AG09319 (cell line): ENCODE results near the gene RGL1.

ENCODE experiments used
- DNase-seq: peaks from one replicate; pipeline ENCODE4 v3.0.0-alpha.2; 2010; ENCODE audit warnings: low read depth; ENCODE audit errors: extremely low read depth
- TF ChIP-seq, protein P1 (sequence below): IDR thresholded peaks from 2 replicates; pipeline ENCODE4 v1.5.1; 2011; ENCODE audit warnings: low read depth, mild to moderate bottlenecking, inconsistent platforms, low read length, moderate library complexity

The RGL1 gene

DNA sequence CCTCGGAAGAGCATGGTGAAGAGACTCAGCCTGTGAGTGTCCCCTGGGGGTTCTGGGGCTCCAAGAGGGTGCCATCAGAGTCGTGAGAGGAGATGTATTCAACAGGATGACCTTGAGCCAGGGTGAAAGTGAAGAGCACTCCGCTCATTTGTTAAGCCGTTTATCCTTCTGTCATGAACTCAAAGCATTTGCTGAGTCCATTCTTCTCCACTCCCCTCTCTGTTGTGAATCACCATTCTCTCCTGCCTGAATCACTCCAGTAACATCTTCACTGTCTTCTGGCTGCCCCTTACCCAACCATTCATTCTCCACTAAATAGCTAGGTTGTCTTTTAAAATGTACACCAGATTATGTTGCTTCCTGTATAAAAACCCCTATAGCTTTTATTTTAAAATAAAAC is 102.2 kb downstream of the RGL1 start:
- DNase-seq = no peak
- TF ChIP-seq, protein P1, sequence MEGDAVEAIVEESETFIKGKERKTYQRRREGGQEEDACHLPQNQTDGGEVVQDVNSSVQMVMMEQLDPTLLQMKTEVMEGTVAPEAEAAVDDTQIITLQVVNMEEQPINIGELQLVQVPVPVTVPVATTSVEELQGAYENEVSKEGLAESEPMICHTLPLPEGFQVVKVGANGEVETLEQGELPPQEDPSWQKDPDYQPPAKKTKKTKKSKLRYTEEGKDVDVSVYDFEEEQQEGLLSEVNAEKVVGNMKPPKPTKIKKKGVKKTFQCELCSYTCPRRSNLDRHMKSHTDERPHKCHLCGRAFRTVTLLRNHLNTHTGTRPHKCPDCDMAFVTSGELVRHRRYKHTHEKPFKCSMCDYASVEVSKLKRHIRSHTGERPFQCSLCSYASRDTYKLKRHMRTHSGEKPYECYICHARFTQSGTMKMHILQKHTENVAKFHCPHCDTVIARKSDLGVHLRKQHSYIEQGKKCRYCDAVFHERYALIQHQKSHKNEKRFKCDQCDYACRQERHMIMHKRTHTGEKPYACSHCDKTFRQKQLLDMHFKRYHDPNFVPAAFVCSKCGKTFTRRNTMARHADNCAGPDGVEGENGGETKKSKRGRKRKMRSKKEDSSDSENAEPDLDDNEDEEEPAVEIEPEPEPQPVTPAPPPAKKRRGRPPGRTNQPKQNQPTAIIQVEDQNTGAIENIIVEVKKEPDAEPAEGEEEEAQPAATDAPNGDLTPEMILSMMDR = no peak

DNA sequence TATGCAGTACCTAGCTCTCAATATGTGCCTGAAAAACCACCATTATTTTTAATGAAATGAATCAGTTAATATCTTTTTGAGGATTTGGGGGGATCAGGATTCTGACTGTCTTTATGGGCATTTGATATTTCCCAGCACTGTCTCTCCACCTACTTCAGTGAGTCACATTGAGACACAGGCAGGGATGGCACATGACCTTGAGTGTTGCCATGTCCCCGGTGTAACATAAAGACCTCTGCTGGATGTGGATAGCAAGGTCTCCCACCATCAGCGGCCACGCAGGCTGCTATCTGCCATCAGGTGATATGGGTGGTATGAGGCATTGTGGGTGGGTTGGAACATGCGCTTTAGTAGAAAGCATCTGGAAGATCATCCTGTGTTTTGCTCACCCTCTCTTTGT is 103.2 kb downstream of the RGL1 start:
- no peak for DNase-seq
- TF ChIP-seq, protein P1 = no peak

DNA sequence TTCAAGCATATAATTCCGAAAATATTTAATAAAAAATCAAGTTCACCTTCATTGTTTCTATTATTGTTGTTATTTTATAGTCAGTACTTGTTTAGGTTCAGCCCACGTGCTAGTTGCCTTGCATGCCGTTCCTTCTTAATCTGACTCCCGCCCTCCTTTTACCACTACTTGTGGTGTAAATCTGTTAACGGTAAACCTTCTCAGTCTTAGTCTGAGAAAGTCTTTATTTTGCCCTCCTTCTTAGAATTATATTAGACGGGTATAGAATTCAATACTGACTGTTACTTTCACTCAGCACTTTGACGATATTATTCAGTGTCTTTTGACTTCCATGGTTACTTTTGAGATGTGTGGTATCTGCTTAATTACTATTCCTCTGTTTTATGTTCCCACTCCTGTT is 104.8 kb downstream of the RGL1 start:
- TF ChIP-seq, protein P1 = no peak
- no peak for DNase-seq

DNA sequence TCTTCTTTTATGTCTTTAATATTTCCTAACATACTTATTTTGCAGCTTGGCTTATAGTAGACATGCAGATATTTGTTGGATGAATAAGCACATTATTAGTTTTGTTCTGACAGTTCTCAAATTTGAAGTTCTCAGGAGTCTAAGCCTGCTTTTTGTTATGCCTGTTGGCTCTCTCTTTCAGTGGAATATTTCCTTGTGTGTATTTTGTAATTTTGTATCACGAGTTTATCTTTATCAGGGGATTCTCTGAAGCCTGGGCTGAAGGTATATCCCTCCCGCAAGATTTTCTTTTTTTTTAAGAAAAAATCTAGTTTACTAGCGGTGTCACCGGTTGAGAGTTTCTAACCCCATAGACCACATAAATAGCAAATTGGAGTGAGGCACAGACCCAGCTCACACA is 105.9 kb downstream of the RGL1 start:
- TF ChIP-seq, protein P1 = no peak
- no peak for DNase-seq

DNA sequence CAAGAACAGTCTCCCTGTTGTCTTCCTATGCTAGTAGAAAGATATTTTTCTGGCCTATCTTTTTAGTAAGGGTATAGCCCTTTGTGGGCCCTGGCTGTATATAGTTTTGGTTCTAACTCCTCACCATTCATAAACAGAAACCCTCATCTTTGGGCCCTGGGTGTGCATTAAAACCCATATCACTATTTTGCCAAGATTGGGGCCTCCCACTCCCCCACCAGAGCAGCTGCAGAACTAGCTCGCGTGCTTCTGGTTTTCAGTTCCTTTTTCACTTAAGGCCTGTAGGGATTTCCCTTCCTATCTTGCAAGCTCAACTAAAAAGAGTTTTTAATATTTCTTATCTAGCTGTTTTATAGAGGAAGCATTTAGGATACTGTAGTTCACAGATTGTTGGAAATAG is 106.4 kb downstream of the RGL1 start:
- no peak for DNase-seq
- TF ChIP-seq, protein P1 = no peak

DNA sequence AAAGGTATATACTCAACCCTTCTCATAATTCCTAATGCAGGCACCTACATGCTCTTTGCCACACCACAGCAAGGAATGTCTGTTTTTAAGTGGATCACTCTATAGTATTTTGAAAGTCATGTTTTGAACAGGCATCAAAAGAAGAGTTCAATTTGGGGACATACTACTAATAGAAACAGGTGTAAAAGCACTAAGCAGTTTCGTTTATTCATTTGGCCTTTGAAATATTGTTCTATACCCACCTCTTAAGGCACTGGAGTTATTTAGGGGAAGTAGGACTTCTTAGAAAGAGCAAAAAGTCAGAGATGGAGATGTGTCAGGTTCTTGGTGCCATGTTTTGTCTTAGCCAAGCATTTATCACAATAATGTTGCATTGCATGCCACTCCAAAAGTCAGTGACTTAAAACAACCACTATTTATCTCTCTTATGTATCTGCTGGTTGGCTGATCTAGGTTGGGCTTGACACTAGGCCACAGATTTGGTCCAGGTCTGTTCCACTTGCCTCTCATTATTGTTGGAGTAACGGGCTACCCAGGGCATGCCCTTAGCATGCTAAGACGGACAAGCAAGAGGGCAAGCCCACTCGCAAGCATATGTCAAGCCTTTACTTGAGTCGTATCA is 107.5 kb downstream of the RGL1 start:
- DNase-seq = no peak
- TF ChIP-seq, protein P1 = no peak

DNA sequence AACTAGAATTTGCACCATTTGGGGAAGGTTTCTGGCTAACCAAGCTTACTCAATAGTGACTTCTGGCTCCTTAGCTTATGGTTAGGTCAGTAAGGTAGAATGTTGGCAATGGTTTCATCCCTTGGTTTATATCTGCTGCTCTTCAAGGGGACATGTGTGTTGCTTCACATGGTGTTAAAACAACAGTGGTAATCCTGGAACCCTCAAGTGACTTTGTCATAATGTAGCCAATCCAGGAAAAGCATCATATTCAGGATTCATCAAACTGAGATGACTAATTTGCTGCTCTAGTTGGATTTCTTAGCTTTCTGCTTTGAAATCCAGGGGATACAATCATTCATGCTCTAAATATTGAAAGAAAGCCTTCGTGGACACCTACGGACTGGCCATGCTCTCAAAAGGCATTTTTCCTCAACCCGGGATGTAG is 108.7 kb downstream of the RGL1 start:
- TF ChIP-seq, protein P1 = no peak
- no peak for DNase-seq
